ENCODE results near the gene HIF3A.
"Not testable (repeated sequence)": the region's sequence is repeated elsewhere in the genome, so short reads cannot be mapped to it uniquely, and the experiment has no call there.

Gene HIF3A

GRCh38 chr19:46309056-46309455 is 12.2 kb downstream of the HIF3A start:
- no peak overlapping the region for H3K27ac ChIP-seq
- no peak for DNase-seq (ENCODE audit: low spot score)
- TF ChIP-seq, protein P1, sequence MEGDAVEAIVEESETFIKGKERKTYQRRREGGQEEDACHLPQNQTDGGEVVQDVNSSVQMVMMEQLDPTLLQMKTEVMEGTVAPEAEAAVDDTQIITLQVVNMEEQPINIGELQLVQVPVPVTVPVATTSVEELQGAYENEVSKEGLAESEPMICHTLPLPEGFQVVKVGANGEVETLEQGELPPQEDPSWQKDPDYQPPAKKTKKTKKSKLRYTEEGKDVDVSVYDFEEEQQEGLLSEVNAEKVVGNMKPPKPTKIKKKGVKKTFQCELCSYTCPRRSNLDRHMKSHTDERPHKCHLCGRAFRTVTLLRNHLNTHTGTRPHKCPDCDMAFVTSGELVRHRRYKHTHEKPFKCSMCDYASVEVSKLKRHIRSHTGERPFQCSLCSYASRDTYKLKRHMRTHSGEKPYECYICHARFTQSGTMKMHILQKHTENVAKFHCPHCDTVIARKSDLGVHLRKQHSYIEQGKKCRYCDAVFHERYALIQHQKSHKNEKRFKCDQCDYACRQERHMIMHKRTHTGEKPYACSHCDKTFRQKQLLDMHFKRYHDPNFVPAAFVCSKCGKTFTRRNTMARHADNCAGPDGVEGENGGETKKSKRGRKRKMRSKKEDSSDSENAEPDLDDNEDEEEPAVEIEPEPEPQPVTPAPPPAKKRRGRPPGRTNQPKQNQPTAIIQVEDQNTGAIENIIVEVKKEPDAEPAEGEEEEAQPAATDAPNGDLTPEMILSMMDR (conservative IDR thresholded peaks at IDR 0.05; ENCODE audit: low read depth) = no peak
- POLR2A ChIA-PET (ENCODE audit: low non-redundant PET) = no interaction called here
- CTCF ChIA-PET = no interaction called here

DNA sequence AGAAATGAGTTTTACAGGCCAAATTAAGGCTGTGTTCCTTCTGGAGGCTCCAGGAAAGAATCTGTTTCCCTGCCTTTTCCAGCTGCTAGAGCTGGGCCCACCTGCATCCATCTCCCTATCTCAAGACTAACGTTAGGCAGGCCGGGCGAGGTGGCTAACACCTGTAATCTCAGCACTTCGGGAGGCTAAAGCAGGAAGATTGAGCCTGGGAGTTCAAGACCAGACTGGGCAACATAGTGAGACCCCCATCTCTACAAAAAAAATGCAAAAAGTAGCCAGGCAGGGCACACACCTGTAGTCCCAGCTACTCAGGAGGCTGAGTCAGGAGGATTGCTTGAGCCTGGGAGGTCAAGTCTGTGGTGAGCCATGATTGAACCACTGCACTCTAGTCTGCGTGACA is 14.6 kb downstream of the HIF3A start:
- CTCF ChIA-PET = no interaction called here
- TF ChIP-seq, protein P1 (conservative IDR thresholded peaks at IDR 0.05; ENCODE audit: low read depth) = no peak

GRCh38 chr19:46313540-46314469 is 17.0 kb downstream of the HIF3A start:
- DNase-seq (ENCODE audit: low spot score); H3K27ac ChIP-seq; POLR2A ChIA-PET (ENCODE audit: low non-redundant PET): not testable (repeated sequence)
- CTCF ChIA-PET = interaction anchor here (1.4 kb wide), 1 partner anchor 33 kb away, joined by 5 read pairs; the partner anchor contains the start of gene PPP5C

More for the DNA sequence above, 14.6 kb downstream of the HIF3A start:
- DNase-seq (ENCODE audit: low spot score) = no peak
- POLR2A ChIA-PET (ENCODE audit: low non-redundant PET) = no interaction called here
- H3K27ac ChIP-seq = no peak overlapping the region

DNA sequence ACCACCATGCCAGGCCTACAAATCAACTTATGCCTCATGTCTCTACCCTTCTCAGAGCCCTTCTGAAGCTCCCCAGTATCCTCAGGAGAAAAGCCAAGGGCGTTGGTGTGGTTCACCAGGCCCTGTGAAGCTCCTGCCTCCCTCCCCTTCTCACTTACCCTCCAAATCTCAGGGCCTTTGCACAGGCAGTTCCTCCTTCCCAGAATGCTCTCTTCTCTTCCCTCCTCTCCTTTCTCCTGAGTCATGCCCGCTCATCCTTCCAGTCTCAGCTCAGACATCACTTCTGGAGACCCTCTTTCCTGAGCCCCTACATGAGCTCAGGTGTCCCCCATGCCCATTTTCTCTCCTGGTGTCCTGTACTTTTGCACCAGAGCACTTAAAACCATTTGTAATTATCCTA is 20.5 kb downstream of the HIF3A start:
- ChIA-PET POLR2A (ENCODE audit: low non-redundant PET) (no interaction called here), CTCF (interaction anchor here (0.9 kb wide), 1 partner anchor 36 kb away, joined by 3 read pairs; no protein-coding TSS in a partner anchor)
- no peak overlapping the region for H3K27ac ChIP-seq
- no peak for DNase-seq (ENCODE audit: low spot score)
- TF ChIP-seq, protein P1 (conservative IDR thresholded peaks at IDR 0.05; ENCODE audit: low read depth) = no peak

DNA sequence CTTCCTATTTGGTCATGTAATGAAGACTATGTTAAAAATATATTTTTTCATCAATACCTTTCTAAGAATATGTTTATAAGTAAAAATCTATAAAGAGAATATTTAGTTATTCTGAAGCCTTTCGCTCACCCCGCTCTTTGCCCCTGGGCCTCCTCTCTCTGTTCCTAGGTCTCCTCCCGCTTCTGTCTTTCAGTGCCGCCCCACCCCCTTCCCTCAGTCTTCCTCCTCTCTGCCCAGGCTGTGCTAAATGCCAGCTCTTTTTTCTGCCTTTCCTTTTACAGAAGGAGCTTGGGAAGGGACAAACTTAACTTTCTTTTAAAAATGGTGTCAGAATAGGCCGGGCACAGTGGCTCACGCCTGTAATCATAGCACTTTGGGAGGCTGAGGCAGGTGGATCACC is 22.8 kb downstream of the HIF3A start:
- no peak overlapping the region for H3K27ac ChIP-seq
- CTCF ChIA-PET = no interaction called here
- DNase-seq (ENCODE audit: low spot score) = no peak
- TF ChIP-seq, protein P1 (conservative IDR thresholded peaks at IDR 0.05; ENCODE audit: low read depth) = no peak
- POLR2A ChIA-PET (ENCODE audit: low non-redundant PET) = no interaction called here

GRCh38 chr19:46320559-46320958 is 23.7 kb downstream of the HIF3A start:
- no peak for DNase-seq (ENCODE audit: low spot score)
- TF ChIP-seq, protein P1 (conservative IDR thresholded peaks at IDR 0.05; ENCODE audit: low read depth) = no peak
- H3K27ac ChIP-seq = no peak overlapping the region
- CTCF ChIA-PET = no interaction called here
- POLR2A ChIA-PET (ENCODE audit: low non-redundant PET) = no interaction called here

DNA sequence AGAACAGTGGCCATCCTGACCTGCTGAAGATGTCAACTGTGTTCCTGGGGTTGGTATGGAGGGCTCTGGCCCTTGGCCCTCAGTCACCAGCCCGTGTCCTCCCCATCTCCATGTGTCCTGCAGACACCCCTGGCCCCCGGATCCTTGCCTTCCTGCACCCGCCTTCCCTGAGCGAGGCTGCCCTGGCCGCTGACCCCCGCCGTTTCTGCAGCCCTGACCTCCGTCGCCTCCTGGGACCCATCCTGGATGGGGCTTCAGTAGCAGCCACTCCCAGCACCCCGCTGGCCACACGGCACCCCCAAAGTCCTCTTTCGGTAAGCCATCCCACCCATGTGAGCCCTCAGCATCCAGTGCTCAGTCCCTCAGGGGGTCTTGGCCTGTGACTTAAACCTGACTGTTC is 24.8 kb downstream of the HIF3A start:
- TF ChIP-seq, protein P1 (conservative IDR thresholded peaks at IDR 0.05; ENCODE audit: low read depth) = no peak
- ChIA-PET CTCF (no interaction called here), POLR2A (ENCODE audit: low non-redundant PET) (no interaction called here)
- no peak for DNase-seq (ENCODE audit: low spot score)
- H3K27ac ChIP-seq = no peak overlapping the region

DNA sequence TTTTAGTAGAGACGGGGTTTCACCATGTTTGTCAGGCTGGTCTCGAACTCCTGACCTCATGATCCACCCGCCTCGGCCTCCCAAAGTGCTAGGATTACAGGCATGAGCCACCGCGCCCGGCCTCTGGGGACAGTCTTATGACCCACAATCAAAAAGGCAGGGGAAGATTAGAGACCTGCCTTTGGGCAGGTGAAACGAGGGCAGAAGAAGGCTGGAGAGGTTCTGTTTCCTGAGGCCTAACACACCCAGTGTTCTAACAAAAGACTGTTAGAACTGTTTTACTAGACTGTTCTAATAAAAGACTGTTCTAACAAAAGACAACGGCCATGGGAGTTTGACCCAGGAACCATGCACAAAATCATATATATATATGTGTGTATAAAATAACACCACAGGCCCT is 26.4 kb downstream of the HIF3A start:
- POLR2A ChIA-PET (ENCODE audit: low non-redundant PET); DNase-seq (ENCODE audit: low spot score): not testable (repeated sequence)
- CTCF ChIA-PET = interaction anchor here (0.7 kb wide), 1 partner anchor 19 kb away, joined by 4 read pairs; no protein-coding TSS in a partner anchor

More for the DNA sequence above, 26.4 kb downstream of the HIF3A start:
- not testable (repeated sequence) for H3K27ac ChIP-seq

Measured in RWPE1 (cell line).